Measurements from ENCODE around the gene TAOK3. TPM values are rescaled to one million over a fixed set of nuclear protein-coding genes. Genes with fewer than 3 reads are reported as not detected.
A peak's percentile ranks its signal among the peaks of the same experiment; 100 is the strongest.

TAOK3 gene
- total and polyA plus RNA-seq, 9 of the 15 experiments (the other 6 are each of a cell fraction or from before 2014, with no cell fraction given): 24.3 to 83.5 (median 47.1) TPM

- TF ChIP-seq RERE (CRISPR knock-in tag; IDR thresholded peaks at IDR 0.05; ENCODE audit: borderline replicate concordance) (no peak), UBTF (IDR thresholded peaks at IDR 0.05; ENCODE audit: borderline replicate concordance in 1 of 2, low read depth in 2 of 2, low read length in 2 of 2) (no peak), NR1H2 (CRISPR knock-in tag; IDR thresholded peaks at IDR 0.05) (no peak), HSF4 (CRISPR knock-in tag; IDR thresholded peaks at IDR 0.05; ENCODE audit: borderline replicate concordance) (no peak), PCBP1 (IDR thresholded peaks at IDR 0.05; ENCODE audit: low read depth, low read length, poor library complexity, severe bottlenecking) (peak; percentile 80), PHB (CRISPR knock-in tag; IDR thresholded peaks at IDR 0.05) (no peak), EGR1 (conservative IDR thresholded peaks at IDR 0.05) (peak; percentile 51), NFATC3 (IDR thresholded peaks at IDR 0.05) (no peak), SMARCA4 (IDR thresholded peaks at IDR 0.05) (0 out of 2 replicates have a peak, but pooled peaks have one; percentile 18), ZNF274 (IDR thresholded peaks at IDR 0.05; ENCODE audit: borderline replicate concordance, low read depth, low read length) (no peak), KLF6 (CRISPR knock-in tag; IDR thresholded peaks at IDR 0.05; ENCODE audit: borderline replicate concordance) (no peak), ZNF134 (CRISPR knock-in tag; conservative IDR thresholded peaks at IDR 0.05) (no peak), SREBF2 (CRISPR knock-in tag; IDR thresholded peaks at IDR 0.05) (no peak), SUPT5H (IDR thresholded peaks at IDR 0.05) (peak; percentile 83), CREB3L1 (IDR thresholded peaks at IDR 0.05; ENCODE audit: borderline replicate concordance, low read depth) (no peak), NBN (IDR thresholded peaks at IDR 0.05; ENCODE audit: low read depth) (0 out of 2 replicates have a peak, but pooled peaks have one; percentile 36), ZNF175 (CRISPR knock-in tag; IDR thresholded peaks at IDR 0.05; ENCODE audit: low read depth) (no peak), ILK (tag; IDR thresholded peaks at IDR 0.05; ENCODE audit: borderline replicate concordance, low read depth) (no peak), RBM22 (IDR thresholded peaks at IDR 0.05; ENCODE audit: low read depth, low read length, poor library complexity, severe bottlenecking) (no peak)
Measured at GRCh38 chr12:118372541-118373495, at the start of gene TAOK3 (continued).

All from K562 (cell line).